Ovary (tissue), 3 donors: ENCODE results near the gene TLR7.

Experiments
- EP300 ChIP-seq: sonication (generic); formaldehyde crosslinking; IDR thresholded peaks from one replicate; pipeline ENCODE4 v1.6.1; 2017; ENCODE audit warnings: antibody characterized with exemption
- POLR2A ChIP-seq: fragments of 450-650 bp; IDR thresholded peaks from one replicate; pipeline ENCODE4 v1.6.1; 2017; ENCODE audit warnings: antibody characterized with exemption, mild to moderate bottlenecking, moderate library complexity
- TF ChIP-seq, protein P1 (sequence below), 3 donors: fragments of 450-650 bp in 2 of 3; fragments of 200-600 bp in 1 of 3; IDR thresholded peaks; one replicate each; pipeline versions ENCODE4 v1.5.1 to v1.8.0; 2016 to 2022; ENCODE audit warnings: antibody characterized with exemption in 3 of 3, mild to moderate bottlenecking in 1 of 3
- donor health status: DM: no; HTN: no; CAD: no.

DNA sequence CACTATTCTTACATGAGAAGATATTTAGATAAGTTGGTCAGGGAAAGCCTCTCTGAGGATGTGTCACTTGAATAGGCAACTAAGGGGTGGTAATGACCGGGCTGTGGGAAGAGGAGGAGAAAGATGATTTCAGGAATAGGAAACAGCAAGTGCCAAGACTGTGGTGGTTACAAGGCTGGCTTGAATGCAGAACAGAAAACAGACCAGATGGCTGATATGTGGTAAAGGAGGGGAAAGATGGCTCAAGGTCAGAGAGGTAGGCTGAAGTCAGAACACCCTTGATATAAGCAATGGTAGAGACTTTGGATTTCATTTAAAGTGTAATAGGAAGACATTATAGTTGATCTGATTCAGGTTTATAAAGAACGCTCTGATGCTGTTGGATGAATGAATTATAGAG lies 15.0 kb downstream of the TLR7 start:
- TF ChIP-seq POLR2A (no peak), EP300 (no peak)
- TF ChIP-seq, protein P1, sequence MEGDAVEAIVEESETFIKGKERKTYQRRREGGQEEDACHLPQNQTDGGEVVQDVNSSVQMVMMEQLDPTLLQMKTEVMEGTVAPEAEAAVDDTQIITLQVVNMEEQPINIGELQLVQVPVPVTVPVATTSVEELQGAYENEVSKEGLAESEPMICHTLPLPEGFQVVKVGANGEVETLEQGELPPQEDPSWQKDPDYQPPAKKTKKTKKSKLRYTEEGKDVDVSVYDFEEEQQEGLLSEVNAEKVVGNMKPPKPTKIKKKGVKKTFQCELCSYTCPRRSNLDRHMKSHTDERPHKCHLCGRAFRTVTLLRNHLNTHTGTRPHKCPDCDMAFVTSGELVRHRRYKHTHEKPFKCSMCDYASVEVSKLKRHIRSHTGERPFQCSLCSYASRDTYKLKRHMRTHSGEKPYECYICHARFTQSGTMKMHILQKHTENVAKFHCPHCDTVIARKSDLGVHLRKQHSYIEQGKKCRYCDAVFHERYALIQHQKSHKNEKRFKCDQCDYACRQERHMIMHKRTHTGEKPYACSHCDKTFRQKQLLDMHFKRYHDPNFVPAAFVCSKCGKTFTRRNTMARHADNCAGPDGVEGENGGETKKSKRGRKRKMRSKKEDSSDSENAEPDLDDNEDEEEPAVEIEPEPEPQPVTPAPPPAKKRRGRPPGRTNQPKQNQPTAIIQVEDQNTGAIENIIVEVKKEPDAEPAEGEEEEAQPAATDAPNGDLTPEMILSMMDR (IDR thresholded peaks at IDR 0.05): no peak
